Uterus (tissue), 4 donors: ENCODE results near the gene FAM184A. TPM values are rescaled to one million over a fixed set of nuclear protein-coding genes. Genes with fewer than 3 reads are reported as not detected.

Experiments used
- DNase-seq, 2 donors: peaks; one replicate each; pipeline ENCODE4 v3.0.0-alpha.2; 2019 to 2020
- H3K27ac ChIP-seq, 2 donors: fragments of 200-600 bp; sonication (generic); 1 replicate in 1 of 2; 2 replicates in 1 of 2; pipeline ENCODE4 v1.5.1; 2016 to 2018
- H3K27me3 ChIP-seq, 2 donors: fragments of 200-600 bp; sonication (generic); one replicate each; pipeline ENCODE4 v1.5.1; 2018 to 2019; ENCODE audit warnings: control low read depth in 1 of 2
- H3K36me3 ChIP-seq, 2 donors: fragments of 200-600 bp; sonication (generic); one replicate each; pipeline ENCODE4 v1.5.1; 2019; ENCODE audit warnings: control low read depth in 1 of 2
- H3K4me1 ChIP-seq, 2 donors: fragments of 200-600 bp; sonication (generic); one replicate each; pipeline ENCODE4 v1.5.1; 2018 to 2019; ENCODE audit warnings: control low read depth in 1 of 2
- H3K4me3 ChIP-seq, 2 donors: fragments of 200-600 bp; sonication (generic); 1 replicate in 1 of 2; 2 replicates in 1 of 2; pipeline ENCODE4 v1.5.1; 2018 to 2019; ENCODE audit warnings: mild to moderate bottlenecking in 1 of 2
- H3K9me3 ChIP-seq, 2 donors: fragments of 200-600 bp; sonication (generic); one replicate each; pipeline ENCODE4 v1.5.1; 2019; ENCODE audit warnings: control low read depth in 1 of 2
- POLR2A ChIP-seq, 2 donors: fragments of 450-650 bp; IDR thresholded peaks; one replicate each; pipeline ENCODE4 v1.6.1; 2016; ENCODE audit warnings: antibody characterized with exemption in 2 of 2, mild to moderate bottlenecking in 1 of 2, moderate library complexity in 1 of 2
- intact Hi-C: fragments of 100-400 bp; cut with DNase I; formaldehyde crosslinking; loops from one replicate; pipeline ENCODE4 v1.15.1; 2023; ENCODE audit warnings: low total_unique reads
- total RNA-seq, 4 donors: library from RNA; depleted of rRNA in 3 of 4; stranded (reverse); fragments of >200 nt in 3 of 4; gene quantifications; one replicate each; pipeline versions ENCODE4 v1.1.0 to v1.2.4, GENCODE V29; 2014 to 2023
- TF ChIP-seq, protein P1 (sequence below), 4 experiments: fragments of 200-600 bp in 2 of 4; fragments of 450-650 bp in 2 of 4; sonication (generic) in 2 of 4; IDR thresholded peaks; one replicate each; pipeline ENCODE4 v1.5.1; 2016 to 2019; ENCODE audit warnings: antibody characterized with exemption in 4 of 4, mild to moderate bottlenecking in 2 of 4, moderate library complexity in 1 of 4
- donor health status: DM: yes; HTN: yes; CAD: no.

FAM184A gene
- total RNA-seq, 4 donors from 2014 or later, result 1.8 to 9.5 (median 5.1) TPM

DNA sequence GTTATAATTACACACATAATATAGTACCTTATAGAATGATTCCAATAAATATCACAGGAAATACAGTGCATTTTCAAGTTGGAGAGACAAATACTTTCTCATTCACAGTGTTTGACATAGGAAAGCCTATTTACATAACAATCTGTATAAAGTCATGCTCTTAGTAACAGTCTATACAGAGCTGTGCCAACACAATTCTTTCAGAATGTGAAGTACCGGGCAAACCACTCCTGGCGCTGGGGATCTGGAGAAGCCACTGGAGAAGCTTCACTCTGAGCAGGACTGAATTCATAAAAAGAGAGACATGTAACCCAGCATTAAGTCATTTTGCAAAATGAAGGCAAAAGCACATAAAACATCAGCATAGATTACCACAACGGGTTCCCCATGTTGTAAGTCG, 118.6 kb downstream of the FAM184A start:
- intact Hi-C loops, result no loop called here
- TF ChIP-seq, protein P1, sequence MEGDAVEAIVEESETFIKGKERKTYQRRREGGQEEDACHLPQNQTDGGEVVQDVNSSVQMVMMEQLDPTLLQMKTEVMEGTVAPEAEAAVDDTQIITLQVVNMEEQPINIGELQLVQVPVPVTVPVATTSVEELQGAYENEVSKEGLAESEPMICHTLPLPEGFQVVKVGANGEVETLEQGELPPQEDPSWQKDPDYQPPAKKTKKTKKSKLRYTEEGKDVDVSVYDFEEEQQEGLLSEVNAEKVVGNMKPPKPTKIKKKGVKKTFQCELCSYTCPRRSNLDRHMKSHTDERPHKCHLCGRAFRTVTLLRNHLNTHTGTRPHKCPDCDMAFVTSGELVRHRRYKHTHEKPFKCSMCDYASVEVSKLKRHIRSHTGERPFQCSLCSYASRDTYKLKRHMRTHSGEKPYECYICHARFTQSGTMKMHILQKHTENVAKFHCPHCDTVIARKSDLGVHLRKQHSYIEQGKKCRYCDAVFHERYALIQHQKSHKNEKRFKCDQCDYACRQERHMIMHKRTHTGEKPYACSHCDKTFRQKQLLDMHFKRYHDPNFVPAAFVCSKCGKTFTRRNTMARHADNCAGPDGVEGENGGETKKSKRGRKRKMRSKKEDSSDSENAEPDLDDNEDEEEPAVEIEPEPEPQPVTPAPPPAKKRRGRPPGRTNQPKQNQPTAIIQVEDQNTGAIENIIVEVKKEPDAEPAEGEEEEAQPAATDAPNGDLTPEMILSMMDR (IDR thresholded peaks at IDR 0.05), result no peak
- no peak for TF ChIP-seq POLR2A (IDR thresholded peaks at IDR 0.05)
- Histone ChIP-seq H3K9me3 (no peaks in the 10 kb centered on the region), H3K27ac (no peak overlapping the region), H3K4me1 (no peaks in the 10 kb centered on the region), H3K4me3 (no peak overlapping the region), H3K36me3 (no peaks in the 10 kb centered on the region), H3K27me3 (no peaks in the 10 kb centered on the region)
- no peak for DNase-seq

DNA sequence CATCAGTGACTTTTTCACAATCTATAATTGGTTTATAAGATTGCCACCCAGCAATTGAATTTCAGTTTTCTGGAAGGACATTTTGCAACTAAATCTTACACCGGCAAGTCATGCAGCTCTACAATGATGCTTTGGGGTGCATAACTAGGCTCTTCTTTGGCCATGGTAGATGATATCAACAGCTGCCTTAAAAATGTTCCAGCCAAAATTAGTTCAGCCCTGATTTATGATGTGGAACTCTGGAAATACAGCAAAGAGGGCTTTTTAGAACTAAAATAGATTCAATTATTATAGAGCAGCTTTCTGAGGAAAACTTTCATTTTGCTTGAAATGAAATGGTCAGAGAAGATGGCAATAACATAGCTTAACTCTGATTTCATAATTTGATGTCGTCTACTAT, 125.1 kb downstream of the FAM184A start:
- Histone ChIP-seq H3K9me3 (no peaks in the 10 kb centered on the region), H3K4me3 (no peak overlapping the region), H3K27ac (no peak overlapping the region), H3K4me1 (no peaks in the 10 kb centered on the region), H3K27me3 (no peaks in the 10 kb centered on the region), H3K36me3 (no peaks in the 10 kb centered on the region)
- no peak for DNase-seq
- intact Hi-C loops, result no loop called here
- TF ChIP-seq POLR2A (IDR thresholded peaks at IDR 0.05), result no peak
- TF ChIP-seq, protein P1 (IDR thresholded peaks at IDR 0.05), result no peak

GRCh38 chr6:118952683-118953082, 125.8 kb downstream of the FAM184A start:
- Histone ChIP-seq H3K36me3 (no peaks in the 10 kb centered on the region), H3K4me1 (no peaks in the 10 kb centered on the region), H3K27ac (no peak overlapping the region), H3K4me3 (no peak overlapping the region), H3K9me3 (no peaks in the 10 kb centered on the region), H3K27me3 (no peaks in the 10 kb centered on the region)
- intact Hi-C loops, result no loop called here
- DNase-seq, result no peak
- TF ChIP-seq POLR2A (IDR thresholded peaks at IDR 0.05), result no peak
- TF ChIP-seq, protein P1 (IDR thresholded peaks at IDR 0.05), result no peak

GRCh38 chr6:118945217-118945616, 133.2 kb downstream of the FAM184A start:
- H3K4me1 ChIP-seq, result no peaks in the 10 kb centered on the region
- no peak overlapping the region for H3K4me3 ChIP-seq
- no peak for DNase-seq
- no peaks in the 10 kb centered on the region for H3K36me3 ChIP-seq
- intact Hi-C loops, result no loop called here
- H3K9me3 ChIP-seq, result no peaks in the 10 kb centered on the region
- TF ChIP-seq POLR2A (IDR thresholded peaks at IDR 0.05), result no peak
- TF ChIP-seq, protein P1 (IDR thresholded peaks at IDR 0.05), result no peak
- H3K27ac ChIP-seq, result no peak overlapping the region
- H3K27me3 ChIP-seq, result no peaks in the 10 kb centered on the region

DNA sequence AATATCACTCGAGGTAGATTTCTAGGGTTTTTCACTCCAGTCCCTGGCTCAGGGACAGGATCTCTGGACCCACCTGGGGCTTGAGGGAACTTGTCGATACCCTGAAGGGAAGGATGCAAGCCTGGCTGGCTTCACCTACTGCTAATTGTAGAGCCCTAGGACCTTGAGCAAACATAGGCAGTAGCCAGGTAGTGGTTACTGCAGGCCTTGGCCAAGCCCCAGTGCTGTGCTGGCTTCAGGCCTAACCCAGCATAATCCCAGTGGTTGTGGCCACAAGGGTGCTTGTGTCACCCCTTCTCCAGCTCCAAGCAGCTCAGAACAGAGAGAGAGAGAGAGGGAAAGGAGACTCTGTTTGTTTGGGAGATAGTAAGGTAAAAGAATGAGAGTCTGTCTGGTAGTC, 137.7 kb downstream of the FAM184A start:
- intact Hi-C loops, result no loop called here
- DNase-seq, result no peak
- TF ChIP-seq, protein P1 (IDR thresholded peaks at IDR 0.05), result no peak
- TF ChIP-seq POLR2A (IDR thresholded peaks at IDR 0.05), result no peak
- H3K4me1 ChIP-seq, result no peaks in the 10 kb centered on the region
- H3K4me3 ChIP-seq, result no peak overlapping the region
- H3K9me3 ChIP-seq, result no peaks in the 10 kb centered on the region
- H3K27ac ChIP-seq, result no peak overlapping the region
- no peaks in the 10 kb centered on the region for H3K36me3 ChIP-seq
- H3K27me3 ChIP-seq, result no peaks in the 10 kb centered on the region
